ENCODE data around the gene PLXNB3.

- TF ChIP-seq POLR2A (IDR thresholded peaks at IDR 0.05; ENCODE audit: low read length) (no peak), GATA1 (IDR thresholded peaks at IDR 0.05; ENCODE audit: low read depth, low read length) (no peak)
Measured at GRCh38 chrX:153769865-153770600, 6.0 kb downstream of the PLXNB3 start.
